NB4 (cell line): Measurements from ENCODE around the gene CISD2.

Experiments used
- MYC ChIP-seq: IDR thresholded peaks from 2 replicates; pipeline ENCODE4 v1.6.1; 2011; ENCODE audit warnings: low read depth, low read length
- POLR2A ChIP-seq: IDR thresholded peaks from 2 replicates; pipeline ENCODE4 v1.6.1; 2011; ENCODE audit warnings: mild to moderate bottlenecking; ENCODE audit not compliant: insufficient read length; ENCODE audit errors: extremely low read depth
- TF ChIP-seq, protein P1 (sequence below): IDR thresholded peaks from one replicate; pipeline ENCODE4 v1.5.1; 2012; ENCODE audit warnings: low read depth, low read length
- TF ChIP-seq, protein P2 (sequence below): IDR thresholded peaks from 2 replicates; pipeline ENCODE4 v1.6.1; 2011; ENCODE audit warnings: low read depth, low read length

DNA sequence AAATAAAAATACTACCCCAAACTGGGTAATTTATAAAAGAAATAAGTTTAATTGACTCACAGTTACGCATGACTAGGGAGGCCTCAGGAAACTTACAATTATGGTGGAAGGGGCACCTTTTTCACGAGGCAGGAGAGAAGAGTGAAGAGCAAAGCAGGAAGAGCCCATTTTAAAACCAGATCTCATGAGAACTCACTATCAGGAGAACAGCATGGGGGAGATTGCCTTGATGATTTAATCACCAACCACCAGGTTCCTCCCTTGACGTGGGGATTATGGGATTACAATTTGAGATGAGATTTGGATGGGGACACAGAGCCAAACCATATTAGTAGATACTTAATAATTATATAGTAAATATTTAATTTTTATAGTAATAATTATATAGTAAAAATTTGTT lies 10.1 kb downstream of the CISD2 start:
- TF ChIP-seq, protein P1, sequence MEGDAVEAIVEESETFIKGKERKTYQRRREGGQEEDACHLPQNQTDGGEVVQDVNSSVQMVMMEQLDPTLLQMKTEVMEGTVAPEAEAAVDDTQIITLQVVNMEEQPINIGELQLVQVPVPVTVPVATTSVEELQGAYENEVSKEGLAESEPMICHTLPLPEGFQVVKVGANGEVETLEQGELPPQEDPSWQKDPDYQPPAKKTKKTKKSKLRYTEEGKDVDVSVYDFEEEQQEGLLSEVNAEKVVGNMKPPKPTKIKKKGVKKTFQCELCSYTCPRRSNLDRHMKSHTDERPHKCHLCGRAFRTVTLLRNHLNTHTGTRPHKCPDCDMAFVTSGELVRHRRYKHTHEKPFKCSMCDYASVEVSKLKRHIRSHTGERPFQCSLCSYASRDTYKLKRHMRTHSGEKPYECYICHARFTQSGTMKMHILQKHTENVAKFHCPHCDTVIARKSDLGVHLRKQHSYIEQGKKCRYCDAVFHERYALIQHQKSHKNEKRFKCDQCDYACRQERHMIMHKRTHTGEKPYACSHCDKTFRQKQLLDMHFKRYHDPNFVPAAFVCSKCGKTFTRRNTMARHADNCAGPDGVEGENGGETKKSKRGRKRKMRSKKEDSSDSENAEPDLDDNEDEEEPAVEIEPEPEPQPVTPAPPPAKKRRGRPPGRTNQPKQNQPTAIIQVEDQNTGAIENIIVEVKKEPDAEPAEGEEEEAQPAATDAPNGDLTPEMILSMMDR = no peak
- TF ChIP-seq POLR2A (no peak), MYC (no peak)
- TF ChIP-seq, protein P2, sequence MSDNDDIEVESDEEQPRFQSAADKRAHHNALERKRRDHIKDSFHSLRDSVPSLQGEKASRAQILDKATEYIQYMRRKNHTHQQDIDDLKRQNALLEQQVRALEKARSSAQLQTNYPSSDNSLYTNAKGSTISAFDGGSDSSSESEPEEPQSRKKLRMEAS = no peak
